Brain microvascular endothelial cell (primary cell): ENCODE measurements around the gene ZC3H4.

ENCODE experiments used
- DNase-seq: peaks from one replicate; pipeline ENCODE4 v3.0.0-alpha.2; 2020
- H3K27ac ChIP-seq: fragments of 250-450 bp; sonication (Bioruptor Pico); 2 replicates; pipeline ENCODE4 v1.5.1; 2020; ENCODE audit warnings: mild to moderate bottlenecking, moderate library complexity
- H3K27me3 ChIP-seq: fragments of 250-450 bp; sonication (Bioruptor Pico); replicated peaks from 2 replicates; pipeline ENCODE4 v1.5.1; 2020; ENCODE audit warnings: mild to moderate bottlenecking
- H3K36me3 ChIP-seq: fragments of 250-450 bp; sonication (Bioruptor Pico); replicated peaks from 2 replicates; pipeline ENCODE4 v1.5.1; 2020; ENCODE audit warnings: mild to moderate bottlenecking
- H3K4me3 ChIP-seq: 2 replicates; pipeline ENCODE4 v1.5.1; 2011; ENCODE audit warnings: low read depth, mild to moderate bottlenecking, control low read depth, low read length, moderate library complexity
- CTCF ChIP-seq: IDR thresholded peaks from 2 replicates; pipeline ENCODE4 v1.5.1; 2011; ENCODE audit warnings: low read depth, mild to moderate bottlenecking, moderate library complexity, low read length, control low read depth, inconsistent platforms; ENCODE audit errors: missing control alignments
- in situ Hi-C: cut with HindIII; loops from 2 replicates; pipeline ENCODE4 v1.10.0; 2017; ENCODE audit warnings: low sequenced_read_pairs, low pct_ligation_motif_present

The ZC3H4 gene

GRCh38 chr19:47111006-47111621 lies 2.5 kb downstream of the ZC3H4 start:
- in situ Hi-C loops = no loop called here
- Histone ChIP-seq H3K27ac (peak overlapping the region; percentile 99), H3K4me3 (peak overlapping the region; percentile 94), H3K36me3 (no peaks in the 10 kb centered on the region), H3K27me3 (no peaks in the 10 kb centered on the region)
- no peak for TF ChIP-seq CTCF
- DNase-seq = no peak

- no peak for TF ChIP-seq CTCF
- in situ Hi-C loops = no loop called here
- Histone ChIP-seq H3K27ac (peak overlapping the region; percentile 99), H3K4me3 (peak overlapping the region; percentile 94), H3K36me3 (no peaks in the 10 kb centered on the region), H3K27me3 (no peaks in the 10 kb centered on the region)
- no peak for DNase-seq
These were observed 3.0 kb downstream of the ZC3H4 start for GRCh38 chr19:47110521-47111005.

GRCh38 chr19:47109541-47110375 lies 3.8 kb downstream of the ZC3H4 start:
- H3K27me3 ChIP-seq = no peaks in the 10 kb centered on the region
- H3K4me3 ChIP-seq = peak overlapping the region; percentile 94
- DNase-seq = peak; percentile 25
- H3K36me3 ChIP-seq = no peaks in the 10 kb centered on the region
- in situ Hi-C loops = no loop called here
- H3K27ac ChIP-seq = peak overlapping the region; percentile 99
- no peak for TF ChIP-seq CTCF

GRCh38 chr19:47109177-47109540 lies 4.4 kb downstream of the ZC3H4 start:
- no peak for TF ChIP-seq CTCF
- no peak overlapping the region for H3K4me3 ChIP-seq
- peak overlapping the region; percentile 99 for H3K27ac ChIP-seq
- in situ Hi-C loops = no loop called here
- no peaks in the 10 kb centered on the region for H3K36me3 ChIP-seq
- no peak for DNase-seq
- no peaks in the 10 kb centered on the region for H3K27me3 ChIP-seq

- in situ Hi-C loops = no loop called here
- Histone ChIP-seq H3K27ac (no peak overlapping the region), H3K4me3 (no peak overlapping the region)
These were observed 5.4 kb downstream of the ZC3H4 start for GRCh38 chr19:47107953-47108746.

More at GRCh38 chr19:47107953-47108746, 5.4 kb downstream of the ZC3H4 start:
- no peak for TF ChIP-seq CTCF
- DNase-seq = no peak
- H3K36me3 ChIP-seq = no peaks in the 10 kb centered on the region
- H3K27me3 ChIP-seq = no peaks in the 10 kb centered on the region
